HG03025 (cell line): ENCODE measurements around the gene RELN.
"Not testable (repeated sequence)": the region's sequence is repeated elsewhere in the genome, so short reads cannot be mapped to it uniquely, and the experiment has no call there.

Experiments used
- ATAC-seq: cut with Tn5 transposase; IDR thresholded peaks from one replicate; pipeline ENCODE4 v1.9.1; 2021; ENCODE audit warnings: mild to moderate bottlenecking, moderate library complexity; ENCODE audit not compliant: unreplicated experiment, low FRiP score

Gene RELN

GRCh38 chr7:103857435-103857834 lies 132.0 kb downstream of the RELN start:
- ATAC-seq, result no peak

GRCh38 chr7:103856929-103857328 lies 132.5 kb downstream of the RELN start:
- ATAC-seq, result no peak

GRCh38 chr7:103855671-103856070 lies 133.8 kb downstream of the RELN start:
- no peak for ATAC-seq

GRCh38 chr7:103854611-103855010 lies 134.8 kb downstream of the RELN start:
- no peak for ATAC-seq

- ATAC-seq, result no peak
Observed at GRCh38 chr7:103851357-103851756, 138.1 kb downstream of the RELN start.

- ATAC-seq, result no peak
Observed at GRCh38 chr7:103843689-103844480, 145.6 kb downstream of the RELN start.

GRCh38 chr7:103833401-103833800 lies 156.1 kb downstream of the RELN start:
- ATAC-seq, result no peak

- ATAC-seq, result no peak
Observed at GRCh38 chr7:103832438-103832837, 157.0 kb downstream of the RELN start.

GRCh38 chr7:103824251-103824650 lies 165.2 kb downstream of the RELN start:
- no peak for ATAC-seq

- ATAC-seq, result no peak
Observed at GRCh38 chr7:103823084-103823483, 166.4 kb downstream of the RELN start.

GRCh38 chr7:103821092-103821491 lies 168.4 kb downstream of the RELN start:
- no peak for ATAC-seq

GRCh38 chr7:103815972-103816371 lies 173.5 kb downstream of the RELN start:
- ATAC-seq, result not testable (repeated sequence)

GRCh38 chr7:103813970-103814369 lies 175.5 kb downstream of the RELN start:
- no peak for ATAC-seq

GRCh38 chr7:103811997-103812396 lies 177.5 kb downstream of the RELN start:
- ATAC-seq, result no peak

GRCh38 chr7:103811290-103811689 lies 178.2 kb downstream of the RELN start:
- no peak for ATAC-seq

GRCh38 chr7:103810112-103810744 lies 179.2 kb downstream of the RELN start:
- ATAC-seq, result no peak

- no peak for ATAC-seq
Observed at GRCh38 chr7:103809229-103809994, 180.0 kb downstream of the RELN start.

- ATAC-seq, result no peak
Observed at GRCh38 chr7:103805346-103805745, 184.1 kb downstream of the RELN start.

GRCh38 chr7:103803631-103804030 lies 185.8 kb downstream of the RELN start:
- ATAC-seq, result no peak

- ATAC-seq, result no peak
Observed at GRCh38 chr7:103799298-103799697, 190.2 kb downstream of the RELN start.

GRCh38 chr7:103797647-103798307 lies 191.7 kb downstream of the RELN start:
- no peak for ATAC-seq
